NB4 (cell line): ENCODE measurements around the gene CMIP.

Experiments used
- MYC ChIP-seq: IDR thresholded peaks from 2 replicates; pipeline ENCODE4 v1.6.1; 2011; ENCODE audit warnings: low read depth, low read length
- POLR2A ChIP-seq: IDR thresholded peaks from 2 replicates; pipeline ENCODE4 v1.6.1; 2011; ENCODE audit warnings: mild to moderate bottlenecking; ENCODE audit not compliant: insufficient read length; ENCODE audit errors: extremely low read depth
- TF ChIP-seq, protein P1 (sequence below): IDR thresholded peaks from one replicate; pipeline ENCODE4 v1.5.1; 2012; ENCODE audit warnings: low read depth, low read length

DNA sequence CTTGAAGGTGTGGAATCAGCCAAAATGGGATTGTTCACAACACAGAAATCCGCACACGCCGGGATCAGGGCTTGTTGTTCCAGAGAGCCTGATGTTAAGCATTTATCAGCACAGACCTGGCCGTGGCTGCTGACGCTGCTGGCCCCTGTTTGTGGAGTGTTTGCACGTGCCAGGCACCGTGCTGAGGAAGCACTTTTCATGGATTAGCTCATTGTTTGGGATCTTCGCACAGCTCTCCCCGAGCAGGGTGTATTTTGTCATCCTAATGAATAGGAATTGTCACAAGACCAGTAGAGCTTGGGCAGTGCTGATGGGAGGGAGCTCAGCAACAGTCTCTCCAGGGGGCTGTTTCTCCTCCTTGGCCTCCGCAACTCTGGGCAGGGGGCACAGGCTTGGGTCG is 174.1 kb downstream of the CMIP start:
- TF ChIP-seq, protein P1, sequence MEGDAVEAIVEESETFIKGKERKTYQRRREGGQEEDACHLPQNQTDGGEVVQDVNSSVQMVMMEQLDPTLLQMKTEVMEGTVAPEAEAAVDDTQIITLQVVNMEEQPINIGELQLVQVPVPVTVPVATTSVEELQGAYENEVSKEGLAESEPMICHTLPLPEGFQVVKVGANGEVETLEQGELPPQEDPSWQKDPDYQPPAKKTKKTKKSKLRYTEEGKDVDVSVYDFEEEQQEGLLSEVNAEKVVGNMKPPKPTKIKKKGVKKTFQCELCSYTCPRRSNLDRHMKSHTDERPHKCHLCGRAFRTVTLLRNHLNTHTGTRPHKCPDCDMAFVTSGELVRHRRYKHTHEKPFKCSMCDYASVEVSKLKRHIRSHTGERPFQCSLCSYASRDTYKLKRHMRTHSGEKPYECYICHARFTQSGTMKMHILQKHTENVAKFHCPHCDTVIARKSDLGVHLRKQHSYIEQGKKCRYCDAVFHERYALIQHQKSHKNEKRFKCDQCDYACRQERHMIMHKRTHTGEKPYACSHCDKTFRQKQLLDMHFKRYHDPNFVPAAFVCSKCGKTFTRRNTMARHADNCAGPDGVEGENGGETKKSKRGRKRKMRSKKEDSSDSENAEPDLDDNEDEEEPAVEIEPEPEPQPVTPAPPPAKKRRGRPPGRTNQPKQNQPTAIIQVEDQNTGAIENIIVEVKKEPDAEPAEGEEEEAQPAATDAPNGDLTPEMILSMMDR, result no peak
- TF ChIP-seq MYC (no peak), POLR2A (no peak)
